ENCODE measurements around the gene HERC2. TPM values are rescaled to one million over a fixed set of nuclear protein-coding genes. Genes with fewer than 3 reads are reported as not detected.

Gene HERC2
- total RNA-seq, 1 donor from 2014 or later = 53.4 TPM

DNA sequence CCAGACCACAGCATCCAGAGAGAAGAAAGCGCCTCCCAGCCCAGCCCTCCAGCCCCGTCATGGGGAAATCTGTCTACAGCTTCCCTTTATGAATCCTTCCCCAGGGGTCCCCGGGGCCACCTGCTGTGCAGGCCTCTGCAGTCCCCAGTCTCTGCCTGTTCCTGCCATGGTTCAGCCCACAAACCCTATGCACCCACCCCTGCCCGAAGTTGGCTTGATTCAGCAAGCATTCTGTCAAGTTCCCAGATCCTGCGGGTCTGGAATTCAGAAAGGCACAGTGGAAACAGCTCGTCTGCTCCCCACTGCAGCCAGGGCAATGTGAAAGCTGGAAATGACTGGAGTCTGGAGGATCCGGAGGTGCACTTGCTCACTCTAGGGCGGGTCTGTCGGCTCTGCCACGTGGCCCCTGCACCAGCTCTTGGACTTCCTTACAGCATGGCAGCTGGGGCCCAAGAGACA, 220.0 kb downstream of the HERC2 start:
- no peaks in the 10 kb centered on the region for H3K36me3 ChIP-seq (ENCODE audit: control insufficient read depth, insufficient read depth, low read length)
- H3K4me3 ChIP-seq (ENCODE audit: low read depth, low read length) = no peak overlapping the region
- no peak for DNase-seq (ENCODE audit: low read depth)
- TF ChIP-seq, protein P1, sequence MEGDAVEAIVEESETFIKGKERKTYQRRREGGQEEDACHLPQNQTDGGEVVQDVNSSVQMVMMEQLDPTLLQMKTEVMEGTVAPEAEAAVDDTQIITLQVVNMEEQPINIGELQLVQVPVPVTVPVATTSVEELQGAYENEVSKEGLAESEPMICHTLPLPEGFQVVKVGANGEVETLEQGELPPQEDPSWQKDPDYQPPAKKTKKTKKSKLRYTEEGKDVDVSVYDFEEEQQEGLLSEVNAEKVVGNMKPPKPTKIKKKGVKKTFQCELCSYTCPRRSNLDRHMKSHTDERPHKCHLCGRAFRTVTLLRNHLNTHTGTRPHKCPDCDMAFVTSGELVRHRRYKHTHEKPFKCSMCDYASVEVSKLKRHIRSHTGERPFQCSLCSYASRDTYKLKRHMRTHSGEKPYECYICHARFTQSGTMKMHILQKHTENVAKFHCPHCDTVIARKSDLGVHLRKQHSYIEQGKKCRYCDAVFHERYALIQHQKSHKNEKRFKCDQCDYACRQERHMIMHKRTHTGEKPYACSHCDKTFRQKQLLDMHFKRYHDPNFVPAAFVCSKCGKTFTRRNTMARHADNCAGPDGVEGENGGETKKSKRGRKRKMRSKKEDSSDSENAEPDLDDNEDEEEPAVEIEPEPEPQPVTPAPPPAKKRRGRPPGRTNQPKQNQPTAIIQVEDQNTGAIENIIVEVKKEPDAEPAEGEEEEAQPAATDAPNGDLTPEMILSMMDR (IDR thresholded peaks at IDR 0.05; ENCODE audit: insufficient read depth, low read length, poor library complexity, severe bottlenecking) = no peak
- H3K27me3 ChIP-seq (ENCODE audit: control insufficient read depth, insufficient read depth, low read length) = peaks cover 54% of the 10 kb centered on the region

DNA sequence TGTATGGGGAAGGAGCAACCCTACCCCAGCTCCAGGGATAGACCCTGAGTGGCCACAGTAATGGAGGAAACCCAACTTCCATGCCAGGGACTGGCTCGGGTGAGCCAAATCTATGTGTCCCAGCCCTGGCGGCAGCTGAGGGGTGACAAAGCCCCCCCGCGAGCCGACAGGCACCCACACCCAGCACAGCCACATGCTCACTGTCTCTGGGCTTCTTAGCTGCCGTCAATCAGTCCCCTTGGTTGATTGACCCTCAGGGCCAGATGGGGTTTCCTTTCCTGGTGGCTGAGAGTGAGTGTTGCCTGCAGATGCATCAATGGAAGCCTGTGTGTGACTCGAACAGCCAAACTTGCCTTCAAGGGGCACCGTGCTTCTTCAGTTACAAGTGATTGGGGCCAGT, 220.8 kb downstream of the HERC2 start:
- no peak for DNase-seq (ENCODE audit: low read depth)
- Histone ChIP-seq H3K27me3 (ENCODE audit: control insufficient read depth, insufficient read depth, low read length) (peaks cover 53% of the 10 kb centered on the region), H3K36me3 (ENCODE audit: control insufficient read depth, insufficient read depth, low read length) (no peaks in the 10 kb centered on the region), H3K4me3 (ENCODE audit: low read depth, low read length) (no peak overlapping the region)
- TF ChIP-seq, protein P1 (IDR thresholded peaks at IDR 0.05; ENCODE audit: insufficient read depth, low read length, poor library complexity, severe bottlenecking) = no peak

DNA sequence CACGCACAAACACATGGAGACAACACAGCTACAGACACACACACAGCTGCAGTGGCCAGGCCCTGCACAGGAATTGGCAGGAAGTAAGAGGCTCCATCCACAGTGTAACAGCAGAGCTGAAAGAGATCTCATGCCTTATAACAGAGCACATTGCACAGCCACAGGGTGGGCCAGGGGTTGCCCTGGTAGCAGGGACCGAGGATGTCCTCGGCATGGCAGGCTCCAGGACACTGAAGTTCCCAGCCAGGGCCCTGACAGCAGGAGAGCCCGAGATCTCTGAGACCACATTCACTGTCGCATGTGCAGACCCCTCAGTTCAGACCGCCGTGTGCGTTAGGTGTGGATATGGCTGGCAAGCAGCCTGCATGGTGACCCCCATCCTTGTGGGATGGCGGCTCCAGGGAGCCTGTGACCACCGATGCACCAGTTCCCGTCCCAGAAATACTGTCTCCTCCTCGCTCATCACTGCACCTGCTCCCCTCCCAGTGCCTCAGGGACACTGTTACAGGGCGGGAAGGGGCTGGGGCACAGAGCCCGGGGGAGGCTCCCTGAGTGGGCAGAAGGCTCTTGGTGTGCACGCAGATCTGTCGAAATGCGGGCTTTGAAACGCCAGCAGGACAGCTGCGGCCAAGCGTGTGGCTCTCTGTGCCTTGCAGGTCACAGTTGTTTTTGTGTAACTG, 221.3 kb downstream of the HERC2 start:
- Histone ChIP-seq H3K27me3 (ENCODE audit: control insufficient read depth, insufficient read depth, low read length) (peaks cover 57% of the 10 kb centered on the region), H3K4me3 (ENCODE audit: low read depth, low read length) (no peak overlapping the region), H3K36me3 (ENCODE audit: control insufficient read depth, insufficient read depth, low read length) (no peaks in the 10 kb centered on the region)
- DNase-seq (ENCODE audit: low read depth) = no peak
- TF ChIP-seq, protein P1 (IDR thresholded peaks at IDR 0.05; ENCODE audit: insufficient read depth, low read length, poor library complexity, severe bottlenecking) = no peak

DNA sequence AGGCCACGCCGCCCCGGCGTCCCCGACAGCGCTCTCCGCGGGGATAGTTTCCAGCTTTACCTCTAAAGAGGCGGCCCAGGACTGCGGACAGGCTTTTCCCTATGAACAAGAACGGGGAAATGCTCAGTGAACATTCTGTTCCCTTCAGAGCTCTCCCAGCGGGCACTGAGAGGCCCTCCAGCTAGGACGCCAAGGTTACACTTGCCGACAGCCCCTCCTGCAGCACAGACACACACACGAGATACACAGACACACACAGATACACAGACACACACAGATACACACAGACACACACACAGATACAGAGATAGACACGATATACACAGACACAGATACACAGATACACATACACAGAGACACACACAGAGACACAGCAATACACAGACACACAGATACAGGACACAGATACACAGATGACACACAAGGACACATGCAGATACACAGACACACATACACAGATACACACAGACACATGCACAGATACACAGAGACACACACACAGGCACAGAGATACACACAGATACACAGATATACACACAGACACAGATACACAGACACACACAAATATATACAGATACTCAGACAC, 222.3 kb downstream of the HERC2 start:
- H3K27me3 ChIP-seq (ENCODE audit: control insufficient read depth, insufficient read depth, low read length) = peaks cover 67% of the 10 kb centered on the region
- no peaks in the 10 kb centered on the region for H3K36me3 ChIP-seq (ENCODE audit: control insufficient read depth, insufficient read depth, low read length)
- TF ChIP-seq, protein P1 (IDR thresholded peaks at IDR 0.05; ENCODE audit: insufficient read depth, low read length, poor library complexity, severe bottlenecking) = no peak
- DNase-seq (ENCODE audit: low read depth) = no peak
- H3K4me3 ChIP-seq (ENCODE audit: low read depth, low read length) = no peak overlapping the region

DNA sequence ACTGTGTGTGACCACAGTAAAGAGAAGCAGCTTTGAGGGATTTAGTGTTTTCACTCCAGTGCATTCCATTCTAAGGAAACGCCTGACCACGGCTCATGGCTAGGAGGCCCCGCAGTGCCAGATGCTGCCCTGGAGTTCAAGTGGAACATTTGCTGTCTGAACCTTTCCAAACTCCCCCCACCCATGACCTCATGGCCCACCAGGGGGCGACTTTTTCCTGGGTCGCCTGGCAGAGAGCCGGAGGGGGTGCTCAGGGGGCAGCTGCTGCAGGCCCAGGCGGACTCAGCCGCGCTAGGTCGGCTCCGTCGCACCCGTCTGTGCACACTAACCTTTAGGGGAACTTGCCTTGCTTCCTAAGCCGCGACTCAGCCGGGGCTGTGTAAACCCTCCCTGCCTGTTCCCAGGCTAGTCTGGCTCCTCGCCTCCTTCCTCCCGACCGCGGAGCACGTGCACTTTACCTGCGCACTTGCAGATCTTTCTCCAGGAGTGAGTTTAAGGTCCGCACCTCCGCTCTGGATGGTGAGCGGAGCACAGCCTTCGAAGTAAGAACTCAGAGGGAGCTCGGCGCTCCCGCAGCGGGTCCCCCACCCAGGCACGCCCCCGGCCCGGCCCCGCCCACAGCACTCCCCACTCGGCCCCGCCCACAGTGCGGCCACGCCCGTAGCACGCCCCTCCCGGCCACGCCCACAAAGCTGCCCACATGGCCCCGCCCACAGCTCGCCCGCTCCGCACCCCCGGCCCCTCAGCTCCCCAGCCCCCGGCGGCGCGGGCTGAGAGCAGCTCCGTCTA, 223.0 kb downstream of the HERC2 start, which contains the start of gene OCA2:
Gene OCA2, minus strand, starts transcription at position 550 of the 789 bp plus-strand sequence. CDS start 17,441 bp downstream, outside the sequence.
- TF ChIP-seq, protein P1 (IDR thresholded peaks at IDR 0.05; ENCODE audit: insufficient read depth, low read length, poor library complexity, severe bottlenecking) = peak; percentile 43
- Histone ChIP-seq H3K4me3 (ENCODE audit: low read depth, low read length) (no peak within 1 kb of the TSS), H3K36me3 (ENCODE audit: control insufficient read depth, insufficient read depth, low read length) (no peaks in the 10 kb centered on the region), H3K27me3 (ENCODE audit: control insufficient read depth, insufficient read depth, low read length) (peaks cover 74% of the 10 kb centered on the region)
- DNase-seq (ENCODE audit: low read depth) = peak; percentile 21

All from kidney epithelial cell (primary cell).